HepG2 (cell line): Measurements from ENCODE around the gene METTL27. TPM values are rescaled to one million over a fixed set of nuclear protein-coding genes. Genes with fewer than 3 reads are reported as not detected.

Experiments
- ATM ChIP-seq: fragments of 450-650 bp; IDR thresholded peaks from 2 replicates; pipeline ENCODE4 v1.7.1; 2017; ENCODE audit warnings: mild to moderate bottlenecking, borderline replicate concordance
- CENPBD1 ChIP-seq: sonication (generic); formaldehyde crosslinking; IDR thresholded peaks from 2 replicates; pipeline ENCODE4 v1.8.0; 2022; ENCODE audit warnings: missing genetic modification reagents, low read depth, mild to moderate bottlenecking, borderline replicate concordance
- GATA4 ChIP-seq: sonication (generic); IDR thresholded peaks from 2 replicates; pipeline ENCODE4 v1.6.1; 2016; ENCODE audit warnings: antibody characterized with exemption, low read depth, borderline replicate concordance
- HDAC6 ChIP-seq: fragments of 200-600 bp; sonication (generic); IDR thresholded peaks from 2 replicates; pipeline ENCODE4 v1.7.0; 2017; ENCODE audit warnings: mild to moderate bottlenecking, antibody characterized with exemption, low read length, low read depth
- HNRNPUL1 ChIP-seq: fragments of 200-400 bp; formaldehyde crosslinking; IDR thresholded peaks from 2 replicates; pipeline ENCODE4 v1.6.1; 2017; ENCODE audit warnings: low read depth, mild to moderate bottlenecking, low read length, moderate library complexity
- KLF16 ChIP-seq, 2 experiments: sonication (generic) in 1 of 2; formaldehyde crosslinking in 1 of 2; IDR thresholded peaks; 2 replicates each; pipeline versions ENCODE4 v1.6.1 to v1.8.0; 2016 to 2023; ENCODE audit warnings: missing genetic modification reagents in 2 of 2, missing compliant biosample characterization in 1 of 2
- NR2F1 ChIP-seq, 2 experiments: fragments of 450-650 bp in 1 of 2; formaldehyde crosslinking in 1 of 2; IDR thresholded peaks; 2 replicates each; pipeline versions ENCODE4 v1.5.0 to v1.6.1; 2016 to 2020; ENCODE audit warnings: mild to moderate bottlenecking in 1 of 2, missing compliant biosample characterization in 1 of 2, missing genetic modification reagents in 1 of 2, moderate library complexity in 1 of 2
- POGK ChIP-seq: sonication (generic); formaldehyde crosslinking; conservative IDR thresholded peaks from 2 replicates; pipeline ENCODE4 v1.8.0; 2022; ENCODE audit warnings: mild to moderate bottlenecking, moderate library complexity, missing genetic modification reagents
- SRSF1 ChIP-seq: fragments of 200-400 bp; formaldehyde crosslinking; optimal IDR thresholded peaks from 2 replicates; pipeline ENCODE3; 2017; ENCODE audit warnings: mild to moderate bottlenecking, low read depth, low read length, moderate library complexity
- TMF1 ChIP-seq: sonication (generic); formaldehyde crosslinking; IDR thresholded peaks from 2 replicates; pipeline ENCODE4 v1.8.1; 2022; ENCODE audit warnings: low read depth, missing genetic modification reagents
- ZBTB2 ChIP-seq: sonication (generic); formaldehyde crosslinking; IDR thresholded peaks from 2 replicates; pipeline ENCODE4 v1.8.0; 2022; ENCODE audit warnings: low read depth, missing genetic modification reagents
- ZBTB4 ChIP-seq: sonication (generic); formaldehyde crosslinking; IDR thresholded peaks from 2 replicates; pipeline ENCODE4 v1.4.0; 2020; ENCODE audit warnings: missing genetic modification reagents, mild to moderate bottlenecking, borderline replicate concordance
- ZNF510 ChIP-seq: sonication (generic); formaldehyde crosslinking; IDR thresholded peaks from 2 replicates; pipeline ENCODE4 v1.4.0; 2020; ENCODE audit warnings: low read depth, mild to moderate bottlenecking, missing genetic modification reagents
- ZNF740 ChIP-seq: sonication (generic); formaldehyde crosslinking; IDR thresholded peaks from 2 replicates; pipeline ENCODE4 v1.4.0; 2020; ENCODE audit warnings: missing genetic modification reagents
- polyA plus RNA-seq, 8 experiments: library from polyadenylated mRNA; depleted of rRNA in 3 of 8; stranded (reverse) in 7 of 8; unstranded in 1 of 8; fragments of >200 nt; fragmentation: Illumina TruSeq in 4 of 8; extraction: Trizol in 4 of 8; gene quantifications; 2 replicates each; pipeline versions ENCODE4 v1.2.1 to v1.2.3, GENCODE V29; 2011 to 2016; ENCODE audit warnings: low read depth in 4 of 8, missing spikeins in 1 of 8, mixed read lengths in 1 of 8; ENCODE audit not compliant: insufficient read depth in 1 of 8
- total RNA-seq, 5 experiments: library from RNA; depleted of rRNA; stranded (reverse); fragments of >200 nt; fragmentation: Illumina TruSeq; extraction: Trizol; gene quantifications; 2 replicates each; pipeline ENCODE4 v1.2.3, GENCODE V29; 2016; ENCODE audit warnings: low read depth in 1 of 5
- TF ChIP-seq, protein P1 (sequence below): sonication (generic); formaldehyde crosslinking; IDR thresholded peaks from 2 replicates; pipeline ENCODE4 v1.5.0; 2020; ENCODE audit warnings: mild to moderate bottlenecking, missing genetic modification reagents

METTL27 gene
- total and polyA plus RNA-seq, 2 of the 13 experiments (the other 11 are each of a cell fraction or from before 2014, with no cell fraction given) = 2.0 to 3.0 TPM

DNA sequence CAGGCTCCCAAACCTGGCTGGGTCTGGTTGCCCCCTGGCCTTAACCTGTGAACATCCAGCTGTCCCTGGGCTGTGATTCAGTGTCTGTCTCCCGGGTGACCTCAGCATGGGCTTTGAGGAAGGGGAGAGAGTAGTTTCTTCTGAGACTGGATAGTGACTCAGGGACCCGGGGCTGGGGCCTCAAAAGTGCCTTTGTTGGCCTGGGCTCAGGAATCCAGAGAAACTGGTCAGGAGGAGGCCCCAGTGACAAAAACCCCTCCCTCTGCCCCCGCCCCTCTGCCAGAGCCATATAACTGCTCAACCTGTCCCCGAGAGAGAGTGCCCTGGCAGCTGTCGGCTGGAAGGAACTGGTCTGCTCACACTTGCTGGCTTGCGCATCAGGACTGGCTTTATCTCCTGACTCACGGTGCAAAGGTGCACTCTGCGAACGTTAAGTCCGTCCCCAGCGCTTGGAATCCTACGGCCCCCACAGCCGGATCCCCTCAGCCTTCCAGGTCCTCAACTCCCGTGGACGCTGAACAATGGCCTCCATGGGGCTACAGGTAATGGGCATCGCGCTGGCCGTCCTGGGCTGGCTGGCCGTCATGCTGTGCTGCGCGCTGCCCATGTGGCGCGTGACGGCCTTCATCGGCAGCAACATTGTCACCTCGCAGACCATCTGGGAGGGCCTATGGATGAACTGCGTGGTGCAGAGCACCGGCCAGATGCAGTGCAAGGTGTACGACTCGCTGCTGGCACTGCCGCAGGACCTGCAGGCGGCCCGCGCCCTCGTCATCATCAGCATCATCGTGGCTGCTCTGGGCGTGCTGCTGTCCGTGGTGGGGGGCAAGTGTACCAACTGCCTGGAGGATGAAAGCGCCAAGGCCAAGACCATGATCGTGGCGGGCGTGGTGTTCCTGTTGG, 11.4 kb downstream of the METTL27 start, which contains the start of gene CLDN4 (continued):
- TF ChIP-seq HNRNPUL1 = no peak
- no peak for TF ChIP-seq HDAC6
- no peak for TF ChIP-seq ZNF510 (CRISPR knock-in tag)
- no peak for TF ChIP-seq NR2F1 (CRISPR knock-in tag; IDR thresholded peaks at IDR 0.05)
- no peak for TF ChIP-seq TMF1 (CRISPR knock-in tag)
- TF ChIP-seq ZBTB4 (CRISPR knock-in tag) = no peak
- no peak; a peak in 1 of 4 replicates for TF ChIP-seq KLF16 (CRISPR knock-in tag; IDR thresholded peaks at IDR 0.05)
- no peak for TF ChIP-seq ZBTB2 (CRISPR knock-in tag)
- TF ChIP-seq, protein P1, sequence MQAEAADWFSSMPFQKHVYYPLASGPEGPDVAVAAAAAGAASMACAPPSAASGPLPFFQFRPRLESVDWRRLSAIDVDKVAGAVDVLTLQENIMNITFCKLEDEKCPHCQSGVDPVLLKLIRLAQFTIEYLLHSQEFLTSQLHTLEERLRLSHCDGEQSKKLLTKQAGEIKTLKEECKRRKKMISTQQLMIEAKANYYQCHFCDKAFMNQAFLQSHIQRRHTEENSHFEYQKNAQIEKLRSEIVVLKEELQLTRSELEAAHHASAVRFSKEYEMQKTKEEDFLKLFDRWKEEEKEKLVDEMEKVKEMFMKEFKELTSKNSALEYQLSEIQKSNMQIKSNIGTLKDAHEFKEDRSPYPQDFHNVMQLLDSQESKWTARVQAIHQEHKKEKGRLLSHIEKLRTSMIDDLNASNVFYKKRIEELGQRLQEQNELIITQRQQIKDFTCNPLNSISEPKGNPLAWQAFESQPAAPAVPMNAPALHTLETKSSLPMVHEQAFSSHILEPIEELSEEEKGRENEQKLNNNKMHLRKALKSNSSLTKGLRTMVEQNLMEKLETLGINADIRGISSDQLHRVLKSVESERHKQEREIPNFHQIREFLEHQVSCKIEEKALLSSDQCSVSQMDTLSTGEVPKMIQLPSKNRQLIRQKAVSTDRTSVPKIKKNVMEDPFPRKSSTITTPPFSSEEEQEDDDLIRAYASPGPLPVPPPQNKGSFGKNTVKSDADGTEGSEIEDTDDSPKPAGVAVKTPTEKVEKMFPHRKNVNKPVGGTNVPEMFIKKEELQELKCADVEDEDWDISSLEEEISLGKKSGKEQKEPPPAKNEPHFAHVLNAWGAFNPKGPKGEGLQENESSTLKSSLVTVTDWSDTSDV (CRISPR knock-in tag) = no peak
- no peak for TF ChIP-seq SRSF1
- TF ChIP-seq POGK (CRISPR knock-in tag) = 0 out of 2 replicates have a peak, but pooled peaks have one; percentile 23
- TF ChIP-seq GATA4 = peak; percentile 84
- TF ChIP-seq ATM = no peak
- no peak for TF ChIP-seq ZNF740 (CRISPR knock-in tag)
- TF ChIP-seq CENPBD1 (CRISPR knock-in tag) = no peak
